ENCODE results near the gene KLK10. TPM values are rescaled to one million over a fixed set of nuclear protein-coding genes. Genes with fewer than 3 reads are reported as not detected.

Gene KLK10
- total RNA-seq, 1 donor: 0.27 TPM

- TF ChIP-seq, protein P1, sequence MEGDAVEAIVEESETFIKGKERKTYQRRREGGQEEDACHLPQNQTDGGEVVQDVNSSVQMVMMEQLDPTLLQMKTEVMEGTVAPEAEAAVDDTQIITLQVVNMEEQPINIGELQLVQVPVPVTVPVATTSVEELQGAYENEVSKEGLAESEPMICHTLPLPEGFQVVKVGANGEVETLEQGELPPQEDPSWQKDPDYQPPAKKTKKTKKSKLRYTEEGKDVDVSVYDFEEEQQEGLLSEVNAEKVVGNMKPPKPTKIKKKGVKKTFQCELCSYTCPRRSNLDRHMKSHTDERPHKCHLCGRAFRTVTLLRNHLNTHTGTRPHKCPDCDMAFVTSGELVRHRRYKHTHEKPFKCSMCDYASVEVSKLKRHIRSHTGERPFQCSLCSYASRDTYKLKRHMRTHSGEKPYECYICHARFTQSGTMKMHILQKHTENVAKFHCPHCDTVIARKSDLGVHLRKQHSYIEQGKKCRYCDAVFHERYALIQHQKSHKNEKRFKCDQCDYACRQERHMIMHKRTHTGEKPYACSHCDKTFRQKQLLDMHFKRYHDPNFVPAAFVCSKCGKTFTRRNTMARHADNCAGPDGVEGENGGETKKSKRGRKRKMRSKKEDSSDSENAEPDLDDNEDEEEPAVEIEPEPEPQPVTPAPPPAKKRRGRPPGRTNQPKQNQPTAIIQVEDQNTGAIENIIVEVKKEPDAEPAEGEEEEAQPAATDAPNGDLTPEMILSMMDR (IDR thresholded peaks at IDR 0.05; ENCODE audit: insufficient read depth, low read length): no peak
- no peak overlapping the region for H3K4me3 ChIP-seq (ENCODE audit: low read depth, low read length)
- no peak for DNase-seq (ENCODE audit: low read depth)
Measured at GRCh38 chr19:50964266-50964665, 55.2 kb downstream of the KLK10 start.

DNA sequence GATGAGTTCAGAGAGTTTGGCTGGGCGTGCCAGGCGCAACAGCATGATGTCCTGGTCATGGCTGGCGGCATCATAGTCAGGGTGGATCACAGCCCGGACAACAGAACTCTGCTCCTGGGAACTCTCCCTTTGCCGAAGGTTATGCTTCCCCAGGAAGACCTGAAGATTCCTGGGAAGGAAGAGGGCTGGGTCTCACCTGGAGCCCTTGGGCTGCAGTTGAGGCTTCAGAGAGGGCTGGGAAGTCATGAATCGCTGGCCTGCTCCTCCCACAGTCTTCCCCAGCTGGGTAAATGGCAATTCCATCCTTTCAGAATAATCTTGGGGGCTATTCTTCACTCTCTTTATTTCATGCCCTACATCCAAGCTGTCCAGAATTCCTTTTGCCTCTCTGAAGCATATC lies 56.1 kb downstream of the KLK10 start:
- TF ChIP-seq, protein P1 (IDR thresholded peaks at IDR 0.05; ENCODE audit: insufficient read depth, low read length): no peak
- DNase-seq (ENCODE audit: low read depth): no peak
- H3K4me3 ChIP-seq (ENCODE audit: low read depth, low read length): no peak overlapping the region

Other genes with a start within 250 kb of the KLK10 start
- not detected in 2 replicates for gene GPR32, start 249.2 kb downstream of the KLK10 start, total RNA-seq (ENCODE audit: low replicate concordance)
- not detected in 2 replicates for gene ACP4, start 229.3 kb downstream of the KLK10 start, total RNA-seq (ENCODE audit: low replicate concordance)
- gene KLK1, start 195.9 kb downstream of the KLK10 start, total RNA-seq (ENCODE audit: low replicate concordance): not detected in 2 replicates
- not detected in 2 replicates for gene KLK15, start 186.1 kb downstream of the KLK10 start, total RNA-seq (ENCODE audit: low replicate concordance)
- gene KLK3, start 164.8 kb downstream of the KLK10 start, total RNA-seq (ENCODE audit: low replicate concordance): not detected in 2 replicates
- not detected in 2 replicates for gene KLK2, start 146.3 kb downstream of the KLK10 start, total RNA-seq (ENCODE audit: low replicate concordance)
- not detected in 2 replicates for gene KLK4, start 108.3 kb downstream of the KLK10 start, total RNA-seq (ENCODE audit: low replicate concordance)
- 0.99 TPM in 1 of 2 replicates, not detected in the other for gene KLK5, start 66.7 kb downstream of the KLK10 start, total RNA-seq (ENCODE audit: low replicate concordance)
- not detected in 2 replicates for gene KLK6, start 50.1 kb downstream of the KLK10 start, total RNA-seq (ENCODE audit: low replicate concordance)
- gene KLK7, start 35.8 kb downstream of the KLK10 start, total RNA-seq (ENCODE audit: low replicate concordance): 0.18 TPM in 1 of 2 replicates, not detected in the other
- gene KLK8, start 18.1 kb downstream of the KLK10 start, total RNA-seq (ENCODE audit: low replicate concordance): not detected in 2 replicates
- not detected in 2 replicates for gene KLK11, start 6.9 kb upstream of the KLK10 start, total RNA-seq (ENCODE audit: low replicate concordance)
- not detected in 2 replicates for gene KLK12, start 15.3 kb upstream of the KLK10 start, total RNA-seq (ENCODE audit: low replicate concordance)
- not detected in 2 replicates for gene KLK13, start 45.4 kb upstream of the KLK10 start, total RNA-seq (ENCODE audit: low replicate concordance)
- gene KLK14, start 63.2 kb upstream of the KLK10 start, total RNA-seq (ENCODE audit: low replicate concordance): not detected in 2 replicates
- 3.2 and 6.4 TPM in 2 replicates for gene CTU1, start 88.7 kb upstream of the KLK10 start, total RNA-seq (ENCODE audit: low replicate concordance)
- 0.09 TPM in 1 of 2 replicates, not detected in the other for gene SIGLEC9, start 105.2 kb upstream of the KLK10 start, total RNA-seq (ENCODE audit: low replicate concordance)
- 0.41 TPM in 1 of 2 replicates, not detected in the other for gene SIGLEC7, start 122.6 kb upstream of the KLK10 start, total RNA-seq (ENCODE audit: low replicate concordance)
- gene CD33, start 205.4 kb upstream of the KLK10 start, total RNA-seq (ENCODE audit: low replicate concordance): not detected in 2 replicates
- gene SIGLECL1, start 231.4 kb upstream of the KLK10 start, total RNA-seq (ENCODE audit: low replicate concordance): not detected in 2 replicates

Data from fibroblast of the aortic adventitia (primary cell).